ENCODE data around the gene SVBP. TPM values are rescaled to one million over a fixed set of nuclear protein-coding genes. Genes with fewer than 3 reads are reported as not detected.
A peak's percentile ranks its signal among the peaks of the same experiment; 100 is the strongest.
"Not testable (repeated sequence)": the region's sequence is repeated elsewhere in the genome, so short reads cannot be mapped to it uniquely, and the experiment has no call there.

Gene SVBP
- total and polyA plus RNA-seq, 3 experiments from 2014 or later = 12.6 to 38.4 (median 16.4) TPM

GRCh38 chr1:42814815-42815214 lies 2.4 kb downstream of the SVBP start:
- Mint-ChIP-seq H3K4me3 (peak overlapping the region in 1 of 7 donors; percentile 65), H3K4me1 (peaks cover 18 to 28% (median 26%) of the 10 kb centered on the region in 3 donors), H3K27ac (peak overlapping the region in 1 of 8 donors; percentile 42)

GRCh38 chr1:42807056-42807668 lies 10.0 kb downstream of the SVBP start:
- Histone ChIP-seq H3K27ac (ENCODE audit: low read depth, low read length) (no peak overlapping the region), H3K4me1 (ENCODE audit: insufficient read depth, low read length) (no peaks in the 10 kb centered on the region), H3K36me3 (ENCODE audit: insufficient read depth, low read length) (peaks cover 3% of the 10 kb centered on the region), H3K4me3 (ENCODE audit: low read length) (no peak overlapping the region), H3K27me3 (ENCODE audit: insufficient read depth, low read length, poor library complexity, severe bottlenecking) (no peaks in the 10 kb centered on the region), H3K9me3 (ENCODE audit: low read length) (no peaks in the 10 kb centered on the region)
- ChIA-PET POLR2A (no interaction called here), CTCF (interaction anchor here (1.2 kb wide), 1 partner anchor 22 kb away, joined by 3 read pairs; the partner anchor contains the start of gene TMEM269)
- no peak for DNase-seq
- H3K36me3 Mint-ChIP-seq = peaks cover 0 to 33% (median 8%) of the 10 kb centered on the region in 3 donors
- no peaks in the 10 kb centered on the region for H3K27me3 Mint-ChIP-seq
- no peaks in the 10 kb centered on the region for H3K9me3 Mint-ChIP-seq
- peak overlapping the region in 1 of 8 donors; percentile 24 for H3K27ac Mint-ChIP-seq
- H3K4me3 Mint-ChIP-seq = no peak overlapping the region
- H3K4me1 Mint-ChIP-seq = peaks cover 4 to 13% (median 12%) of the 10 kb centered on the region in 3 donors

More at GRCh38 chr1:42814815-42815214, 2.4 kb downstream of the SVBP start:
- POLR2A ChIA-PET; H3K9me3 Mint-ChIP-seq; H3K27me3 ChIP-seq (ENCODE audit: insufficient read depth, low read length, poor library complexity, severe bottlenecking); H3K4me3 ChIP-seq (ENCODE audit: low read length); DNase-seq; H3K27me3 Mint-ChIP-seq; H3K27ac ChIP-seq (ENCODE audit: low read depth, low read length); CTCF ChIA-PET; H3K36me3 ChIP-seq (ENCODE audit: insufficient read depth, low read length); H3K9me3 ChIP-seq (ENCODE audit: low read length): not testable (repeated sequence)
- H3K36me3 Mint-ChIP-seq = peaks cover 0 to 18% (median 3%) of the 10 kb centered on the region in 3 donors
- H3K4me1 ChIP-seq (ENCODE audit: insufficient read depth, low read length) = peaks cover 10% of the 10 kb centered on the region

GRCh38 chr1:42806593-42806992 lies 10.6 kb downstream of the SVBP start:
- DNase-seq = no peak
- CTCF ChIA-PET = interaction anchor here (1.2 kb wide), 1 partner anchor 21 kb away, joined by 3 read pairs; the partner anchor contains the start of gene TMEM269
- POLR2A ChIA-PET = interaction anchor here (0.5 kb wide), 1 partner anchor 630 kb away, joined by 4 read pairs; no protein-coding TSS in a partner anchor
- H3K9me3 Mint-ChIP-seq = no peaks in the 10 kb centered on the region
- peaks cover 4 to 13% (median 11%) of the 10 kb centered on the region in 3 donors for H3K4me1 Mint-ChIP-seq
- Histone ChIP-seq H3K36me3 (ENCODE audit: insufficient read depth, low read length) (peaks cover 3% of the 10 kb centered on the region), H3K27me3 (ENCODE audit: insufficient read depth, low read length, poor library complexity, severe bottlenecking) (no peaks in the 10 kb centered on the region), H3K27ac (ENCODE audit: low read depth, low read length) (no peak overlapping the region), H3K4me1 (ENCODE audit: insufficient read depth, low read length) (no peaks in the 10 kb centered on the region), H3K9me3 (ENCODE audit: low read length) (no peaks in the 10 kb centered on the region), H3K4me3 (ENCODE audit: low read length) (no peak overlapping the region)
- no peak overlapping the region for H3K27ac Mint-ChIP-seq
- no peaks in the 10 kb centered on the region for H3K27me3 Mint-ChIP-seq
- H3K4me3 Mint-ChIP-seq = no peak overlapping the region
- H3K36me3 Mint-ChIP-seq = peaks cover 0 to 32% (median 9%) of the 10 kb centered on the region in 3 donors

- Mint-ChIP-seq H3K4me1 (peaks cover 4 to 13% (median 9%) of the 10 kb centered on the region in 3 donors), H3K27ac (peak overlapping the region in 1 of 8 donors; percentile 4), H3K4me3 (no peak overlapping the region), H3K9me3 (no peaks in the 10 kb centered on the region), H3K27me3 (peaks cover 0 to 1% of the 10 kb centered on the region in 2 donors), H3K36me3 (peaks cover 0 to 31% (median 9%) of the 10 kb centered on the region in 3 donors)
- H3K27me3 ChIP-seq (ENCODE audit: insufficient read depth, low read length, poor library complexity, severe bottlenecking) = no peaks in the 10 kb centered on the region
- no peak overlapping the region for H3K27ac ChIP-seq (ENCODE audit: low read depth, low read length)
- peaks cover 1% of the 10 kb centered on the region for H3K36me3 ChIP-seq (ENCODE audit: insufficient read depth, low read length)
- no peaks in the 10 kb centered on the region for H3K4me1 ChIP-seq (ENCODE audit: insufficient read depth, low read length)
- ChIA-PET POLR2A (interaction anchor here (0.5 kb wide), 1 partner anchor 629 kb away, joined by 4 read pairs; no protein-coding TSS in a partner anchor), CTCF (no interaction called here)
- DNase-seq = no peak
- H3K9me3 ChIP-seq (ENCODE audit: low read length) = no peaks in the 10 kb centered on the region
- H3K4me3 ChIP-seq (ENCODE audit: low read length) = no peak overlapping the region
Measured at GRCh38 chr1:42806171-42806570, 11.0 kb downstream of the SVBP start.

DNA sequence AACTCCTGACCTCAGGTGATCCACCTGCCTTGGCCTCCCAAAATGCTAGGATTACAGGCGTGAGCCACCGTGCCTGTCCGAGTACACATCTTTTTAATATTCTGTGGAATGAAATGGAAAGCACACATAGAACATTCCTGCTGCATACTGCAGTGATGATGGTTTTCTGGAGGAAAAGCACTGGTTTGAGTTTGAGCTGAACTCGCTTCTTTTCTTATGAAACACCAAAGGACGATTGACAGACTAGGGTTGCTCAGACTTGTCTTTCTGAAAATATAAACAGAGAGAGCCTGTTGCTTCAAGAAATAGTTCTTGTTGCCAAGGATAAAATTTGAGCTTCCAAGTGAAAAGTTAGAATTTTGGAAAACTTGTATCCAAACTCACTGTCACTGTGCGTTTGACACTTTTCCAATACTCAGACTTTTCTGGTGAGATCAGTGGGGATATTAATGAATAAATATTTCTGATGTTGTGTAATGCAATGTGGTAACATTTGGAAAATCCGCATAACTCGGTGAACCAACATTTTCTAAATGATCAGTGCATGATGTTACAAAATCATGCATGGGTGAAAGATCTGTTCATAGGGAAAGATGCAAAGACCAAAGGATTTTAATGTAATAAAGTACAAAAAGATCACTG lies 15.2 kb downstream of the SVBP start:
- peaks cover 0 to 4% (median 1%) of the 10 kb centered on the region in 3 donors for H3K4me1 Mint-ChIP-seq
- H3K4me3 Mint-ChIP-seq = no peak overlapping the region
- no peak overlapping the region for H3K27ac ChIP-seq (ENCODE audit: low read depth, low read length)
- ChIA-PET POLR2A (no interaction called here), CTCF (no interaction called here)
- H3K36me3 Mint-ChIP-seq = peaks cover 0 to 16% (median 7%) of the 10 kb centered on the region in 3 donors
- H3K27me3 Mint-ChIP-seq = peaks cover 0 to 4% of the 10 kb centered on the region in 2 donors
- no peaks in the 10 kb centered on the region for H3K9me3 Mint-ChIP-seq
- H3K4me1 ChIP-seq (ENCODE audit: insufficient read depth, low read length) = no peaks in the 10 kb centered on the region
- no peaks in the 10 kb centered on the region for H3K9me3 ChIP-seq (ENCODE audit: low read length)
- no peak overlapping the region for H3K27ac Mint-ChIP-seq
- no peaks in the 10 kb centered on the region for H3K36me3 ChIP-seq (ENCODE audit: insufficient read depth, low read length)
- H3K27me3 ChIP-seq (ENCODE audit: insufficient read depth, low read length, poor library complexity, severe bottlenecking) = no peaks in the 10 kb centered on the region
- DNase-seq = no peak
- no peak overlapping the region for H3K4me3 ChIP-seq (ENCODE audit: low read length)

DNA sequence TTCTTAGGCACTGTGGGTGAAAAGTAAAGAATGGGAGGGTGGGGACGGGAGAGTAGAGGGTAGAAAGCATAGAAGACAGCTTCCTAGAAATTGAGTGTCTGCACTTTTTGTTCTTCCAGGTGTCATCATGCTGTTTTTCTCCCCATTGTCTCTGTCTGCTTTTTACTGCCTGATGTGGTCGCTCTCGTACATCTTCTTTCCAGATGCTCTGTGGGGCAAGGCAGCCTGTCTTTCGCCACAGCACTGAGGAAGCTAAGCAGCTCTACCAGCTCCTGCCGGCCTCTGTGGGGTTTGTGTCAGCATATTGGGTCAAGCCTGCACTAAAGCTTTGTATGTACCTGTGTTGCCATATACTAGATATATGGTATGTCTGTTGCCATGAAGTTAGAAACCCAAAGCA lies 19.2 kb downstream of the SVBP start:
- Histone ChIP-seq H3K36me3 (ENCODE audit: insufficient read depth, low read length) (no peaks in the 10 kb centered on the region), H3K4me3 (ENCODE audit: low read length) (no peak overlapping the region), H3K27ac (ENCODE audit: low read depth, low read length) (no peak overlapping the region), H3K9me3 (ENCODE audit: low read length) (no peaks in the 10 kb centered on the region), H3K4me1 (ENCODE audit: insufficient read depth, low read length) (no peaks in the 10 kb centered on the region), H3K27me3 (ENCODE audit: insufficient read depth, low read length, poor library complexity, severe bottlenecking) (no peaks in the 10 kb centered on the region)
- DNase-seq = no peak
- H3K4me1 Mint-ChIP-seq = no peaks in the 10 kb centered on the region
- H3K36me3 Mint-ChIP-seq = peaks cover 0 to 1% (median 0%) of the 10 kb centered on the region in 3 donors
- peaks cover 0 to 4% of the 10 kb centered on the region in 2 donors for H3K27me3 Mint-ChIP-seq
- no peak overlapping the region for H3K4me3 Mint-ChIP-seq
- POLR2A ChIA-PET = interaction anchor here (0.8 kb wide), 1 partner anchor 26 kb away, joined by 12 read pairs; no protein-coding TSS in a partner anchor
- CTCF ChIA-PET = interaction anchor here (0.9 to 1.3 kb wide), 2 partner anchors 18 to 114 kb away, joined by 3 read pairs; no protein-coding TSS in a partner anchor
- H3K27ac Mint-ChIP-seq = no peak overlapping the region
- no peaks in the 10 kb centered on the region for H3K9me3 Mint-ChIP-seq

- no peaks in the 10 kb centered on the region for H3K4me1 ChIP-seq (ENCODE audit: insufficient read depth, low read length)
- no peak overlapping the region for H3K4me3 Mint-ChIP-seq
- no peak overlapping the region for H3K4me3 ChIP-seq (ENCODE audit: low read length)
- no peak for DNase-seq
- peaks cover 0 to 1% (median 0%) of the 10 kb centered on the region in 3 donors for H3K36me3 Mint-ChIP-seq
- no peaks in the 10 kb centered on the region for H3K9me3 Mint-ChIP-seq
- H3K9me3 ChIP-seq (ENCODE audit: low read length) = no peaks in the 10 kb centered on the region
- ChIA-PET CTCF (interaction anchor here (0.9 kb wide), 1 partner anchor 115 kb away, joined by 3 read pairs; no protein-coding TSS in a partner anchor), POLR2A (no interaction called here)
- no peak overlapping the region for H3K27ac ChIP-seq (ENCODE audit: low read depth, low read length)
- H3K27ac Mint-ChIP-seq = no peak overlapping the region
- H3K4me1 Mint-ChIP-seq = no peaks in the 10 kb centered on the region
- no peaks in the 10 kb centered on the region for H3K27me3 ChIP-seq (ENCODE audit: insufficient read depth, low read length, poor library complexity, severe bottlenecking)
- H3K36me3 ChIP-seq (ENCODE audit: insufficient read depth, low read length) = no peaks in the 10 kb centered on the region
- H3K27me3 Mint-ChIP-seq = peaks cover 0 to 4% of the 10 kb centered on the region in 2 donors
Measured at GRCh38 chr1:42797414-42797813, 19.8 kb downstream of the SVBP start.

DNA sequence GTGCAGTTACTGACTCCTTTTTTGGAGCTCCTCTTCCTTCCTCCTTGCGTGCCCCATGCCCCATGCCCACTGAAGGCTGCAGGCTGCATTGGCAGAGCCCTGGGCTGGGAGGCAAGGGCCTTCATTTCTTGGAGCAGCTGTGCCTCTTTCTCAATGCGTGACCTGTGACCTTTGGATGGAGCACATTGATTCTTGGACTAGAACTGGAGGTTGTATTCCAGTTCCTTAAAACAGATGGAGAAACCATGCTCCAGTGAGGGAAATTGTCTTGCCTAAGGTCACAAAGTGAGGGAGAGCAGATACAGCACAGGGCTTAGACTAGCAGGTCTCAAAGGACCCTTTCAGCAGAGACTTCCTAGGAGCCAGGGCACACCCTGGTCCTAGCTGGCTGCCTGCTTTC lies 23.4 kb downstream of the SVBP start:
- H3K4me1 Mint-ChIP-seq = no peaks in the 10 kb centered on the region
- Histone ChIP-seq H3K9me3 (ENCODE audit: low read length) (no peaks in the 10 kb centered on the region), H3K27ac (ENCODE audit: low read depth, low read length) (no peak overlapping the region), H3K27me3 (ENCODE audit: insufficient read depth, low read length, poor library complexity, severe bottlenecking) (no peaks in the 10 kb centered on the region), H3K4me3 (ENCODE audit: low read length) (no peak overlapping the region), H3K4me1 (ENCODE audit: insufficient read depth, low read length) (no peaks in the 10 kb centered on the region), H3K36me3 (ENCODE audit: insufficient read depth, low read length) (no peaks in the 10 kb centered on the region)
- CTCF ChIA-PET = interaction anchor here (1.3 kb wide), 1 partner anchor 20 kb away, joined by 3 read pairs; no protein-coding TSS in a partner anchor
- POLR2A ChIA-PET = interaction anchor here (0.9 kb wide), 1 partner anchor 27 kb away, joined by 4 read pairs; the partner anchor contains the start of genes C1orf50 and P3H1
- H3K36me3 Mint-ChIP-seq = no peaks in the 10 kb centered on the region
- no peak overlapping the region for H3K4me3 Mint-ChIP-seq
- no peak overlapping the region for H3K27ac Mint-ChIP-seq
- peaks cover 0 to 4% of the 10 kb centered on the region in 2 donors for H3K27me3 Mint-ChIP-seq
- H3K9me3 Mint-ChIP-seq = no peaks in the 10 kb centered on the region
- DNase-seq = no peak
